B cell (primary cell): Measurements from ENCODE around the gene IL19. TPM values are rescaled to one million over a fixed set of nuclear protein-coding genes. Genes with fewer than 3 reads are reported as not detected.
A peak's percentile ranks its signal among the peaks of the same experiment; 100 is the strongest.

ENCODE experiments used
- ATAC-seq: fragments of 200-7000 bp; cut with Tn5 transposase; one replicate; pipeline ENCODE4 v1.10.0; 2021; ENCODE audit warnings: low read depth, mild to moderate bottlenecking, moderate number of reproducible peaks, moderate library complexity
- CTCF ChIA-PET: fragments of 350-600 bp; sonication (Branson Sonifier 250); formaldehyde crosslinking; loops from one replicate; lab custom pipeline; 2021; ENCODE audit warnings: antibody characterized with exemption, inconsistent platforms; lab: Charles Lee
- POLR2A ChIA-PET: fragments of 350-600 bp; sonication (Branson Sonifier 250); formaldehyde crosslinking; loops from one replicate; lab custom pipeline; 2021; ENCODE audit warnings: antibody characterized with exemption; lab: Charles Lee
- DNase-seq: peaks from one replicate; pipeline ENCODE4 v3.0.0; 2013
- H2AFZ ChIP-seq: 2 replicates; pipeline ENCODE4 v1.6.1; 2012; ENCODE audit warnings: mild to moderate bottlenecking, low read depth, low read length; ENCODE audit not compliant: insufficient read depth, poor library complexity, severe bottlenecking
- H3K27ac ChIP-seq, 2 donors: 1 replicate in 1 of 2; 2 replicates in 1 of 2; pipeline ENCODE4 v1.5.1; 2012 to 2013; ENCODE audit warnings: low read length in 2 of 2, mild to moderate bottlenecking in 2 of 2, moderate library complexity in 1 of 2
- H3K27me3 ChIP-seq, 4 experiments: fragments of 200-600 bp in 1 of 4; sonication (generic) in 1 of 4; replicated peaks in 1 of 4; 1 replicate in 2 of 4; 2 replicates in 2 of 4; pipeline versions ENCODE4 v1.6.1 to v1.7.0; 2013 to 2016; ENCODE audit warnings: low read length in 3 of 4, mild to moderate bottlenecking in 2 of 4, mixed read lengths in 1 of 4, moderate library complexity in 1 of 4; ENCODE audit not compliant: insufficient read depth in 4 of 4, control insufficient read depth in 3 of 4; ENCODE audit errors: control extremely low read depth in 1 of 4
- H3K36me3 ChIP-seq, 2 experiments: replicated peaks in 1 of 2; 1 replicate in 1 of 2; 2 replicates in 1 of 2; pipeline versions ENCODE4 v1.6.1 to v1.7.1; 2013; ENCODE audit warnings: low read length in 1 of 2; ENCODE audit not compliant: insufficient read depth in 2 of 2, control insufficient read depth in 1 of 2; ENCODE audit errors: control extremely low read depth in 1 of 2, extremely low read depth in 1 of 2
- H3K4me1 ChIP-seq, 2 donors: fragments of 200-600 bp in 1 of 2; sonication (generic) in 1 of 2; 1 replicate in 1 of 2; 2 replicates in 1 of 2; pipeline versions ENCODE4 v1.5.1 to v1.6.1; 2013 to 2017; ENCODE audit warnings: low read length in 2 of 2; ENCODE audit not compliant: control insufficient read depth in 2 of 2, insufficient read depth in 2 of 2
- H3K4me2 ChIP-seq: replicated peaks from 2 replicates; pipeline ENCODE3; 2012; ENCODE audit warnings: mild to moderate bottlenecking, low read depth, low read length; ENCODE audit not compliant: poor library complexity, severe bottlenecking
- H3K4me3 ChIP-seq, 5 experiments: fragments of 200-600 bp in 1 of 5; sonication (generic) in 1 of 5; 1 replicate in 3 of 5; 2 replicates in 2 of 5; pipeline versions ENCODE4 v1.5.1 to v1.7.0; 2011 to 2016; ENCODE audit warnings: low read length in 4 of 5, mild to moderate bottlenecking in 4 of 5, low read depth in 2 of 5, control low read depth in 1 of 5, moderate library complexity in 1 of 5; ENCODE audit not compliant: insufficient read depth in 1 of 5; ENCODE audit errors: control extremely low read depth in 1 of 5, extremely low read depth in 1 of 5
- H3K79me2 ChIP-seq: fragments of 200-600 bp; sonication (generic); one replicate; pipeline ENCODE4 v1.6.0; 2016; ENCODE audit warnings: low read length; ENCODE audit not compliant: control insufficient read depth, insufficient read depth
- H3K9ac ChIP-seq: fragments of 200-600 bp; sonication (generic); 2 replicates; pipeline ENCODE4 v1.6.1; 2017; ENCODE audit warnings: mild to moderate bottlenecking, low read length, moderate library complexity
- H3K9me3 ChIP-seq, 3 donors: one replicate each; pipeline versions ENCODE4 v1.6.1 to v1.7.1; 2013; ENCODE audit warnings: low read length in 2 of 3; ENCODE audit not compliant: control insufficient read depth in 2 of 3, insufficient read depth in 1 of 3; ENCODE audit errors: control extremely low read depth in 1 of 3
- H4K20me1 ChIP-seq: 2 replicates; pipeline ENCODE4 v1.6.0; 2012; ENCODE audit warnings: mild to moderate bottlenecking, low read length; ENCODE audit not compliant: insufficient read depth, control insufficient read depth, poor library complexity, severe bottlenecking
- H3K27ac Mint-ChIP-seq: one replicate; pipeline ENCODE4 v1.8.0; 2021; ENCODE audit warnings: mixed read lengths
- H3K27me3 Mint-ChIP-seq: one replicate; pipeline ENCODE4 v1.8.0; 2021; ENCODE audit warnings: mixed read lengths
- H3K4me1 Mint-ChIP-seq: one replicate; pipeline ENCODE4 v1.8.0; 2021; ENCODE audit warnings: mixed read lengths
- H3K4me3 Mint-ChIP-seq: one replicate; pipeline ENCODE4 v1.8.0; 2021; ENCODE audit warnings: mixed read lengths
- H3K9me3 Mint-ChIP-seq: one replicate; pipeline ENCODE4 v1.8.0; 2022; ENCODE audit warnings: mixed read lengths; ENCODE audit not compliant: insufficient read depth
- CTCF ChIP-seq: fragments of 200-600 bp; IDR thresholded peaks from one replicate; pipeline ENCODE4 v1.8.0; 2022; ENCODE audit warnings: antibody characterized with exemption, mild to moderate bottlenecking
- EZH2 ChIP-seq: IDR thresholded peaks from 2 replicates; pipeline ENCODE4 v1.6.1; 2012; ENCODE audit warnings: borderline replicate concordance, low read depth, mild to moderate bottlenecking, moderate library complexity, low read length; ENCODE audit not compliant: insufficient read depth, poor library complexity, severe bottlenecking
- WGBS: methylation state at CpG from one replicate; pipeline ENCODE4 v1.1.5; 2013; ENCODE audit warnings: missing lambda C conversion rate; ENCODE audit not compliant: insufficient coverage; 5-methylcytosine and 5-hydroxymethylcytosine counted together
- intact Hi-C: fragments of 100-400 bp; cut with micrococcal nuclease; formaldehyde crosslinking; loops from one replicate; pipeline ENCODE4 v1.10.0; 2022
- polyA plus RNA-seq: library from polyadenylated mRNA; depleted of rRNA; stranded (reverse); fragments of >200 nt; gene quantifications from 2 replicates; pipeline ENCODE4 v1.2.3, GENCODE V29; 2012
- total RNA-seq, 2 donors: library from RNA; stranded (reverse); fragments of 120-200 nt in 1 of 2; gene quantifications; 1 replicate in 1 of 2; 2 replicates in 1 of 2; pipeline versions ENCODE4 v1.2.3 to v1.2.4, GENCODE V29; 2013 to 2022

Gene IL19
- total and polyA plus RNA-seq, 2 donors (not counting 1 experiment from before 2014, with no cell fraction given), result 0.27 TPM; not detected in 1

GRCh38 chr1:206725109-206725963 is 45.2 kb upstream of the IL19 start:
- Histone ChIP-seq H2AFZ (no peak overlapping the region), H3K9me3 (no peaks in the 10 kb centered on the region), H3K27me3 (no peaks in the 10 kb centered on the region), H3K4me3 (no peak overlapping the region), H4K20me1 (peaks cover 81% of the 10 kb centered on the region), H3K36me3 (peaks cover 0 to 23% of the 10 kb centered on the region in 2 experiments), H3K4me2 (peak overlapping the region; percentile 25), H3K9ac (no peak overlapping the region), H3K79me2 (peaks cover 74% of the 10 kb centered on the region), H3K27ac (no peak overlapping the region), H3K4me1 (peaks cover 32 to 33% of the 10 kb centered on the region in 2 donors)
- peak; percentile 68 for DNase-seq
- no peaks in the 10 kb centered on the region for H3K9me3 Mint-ChIP-seq
- intact Hi-C loops, result loop anchor here (2.0 kb wide), 1 partner anchor 39 kb away; no protein-coding TSS in a partner anchor
- peaks cover 60% of the 10 kb centered on the region for H3K4me1 Mint-ChIP-seq
- ATAC-seq, result peak; percentile 46
- peak overlapping the region; percentile 18 for H3K4me3 Mint-ChIP-seq
- POLR2A ChIA-PET, result no interaction called here
- 65% methylated on average over 7 of the region's 9 CpGs for WGBS
- TF ChIP-seq CTCF (peak; percentile 28), EZH2 (no peak)
- H3K27me3 Mint-ChIP-seq, result no peaks in the 10 kb centered on the region
- CTCF ChIA-PET, result interaction anchor here (0.7 to 13.1 kb wide), 49 partner anchors 8 to 774 kb away, joined by 3 to 145 read pairs (median 5); partner anchors contain the start of genes FCMR, IKBKE, IL19 and IL20
- peak overlapping the region; percentile 65 for H3K27ac Mint-ChIP-seq
